HEK293 (cell line): ENCODE results near the gene MTMR8.

ENCODE experiments used
- CTCF ChIA-PET: fragments of 350-600 bp; formaldehyde crosslinking; extraction: SDS; loops from one replicate; lab custom pipeline; 2021; ENCODE audit warnings: antibody characterized with exemption; lab: Yijun Ruan, JAX
- POLR2A ChIA-PET: fragments of 300-600 bp; formaldehyde crosslinking; extraction: SDS; loops from one replicate; lab custom pipeline; 2020; ENCODE audit warnings: antibody characterized with exemption, inconsistent platforms; lab: Yijun Ruan, JAX
- H3K27ac ChIP-seq: fragments of 200-500 bp; sonication (Bioruptor generic); 2 replicates; pipeline ENCODE4 v1.5.1; 2014; ENCODE audit warnings: low read depth, low read length, control low read depth, inconsistent platforms; ENCODE audit errors: extremely low read depth
- H3K36me3 ChIP-seq, 2 experiments: fragments of 200-500 bp in 1 of 2; sonication (Bioruptor generic) in 1 of 2; 1 replicate in 1 of 2; 2 replicates in 1 of 2; pipeline ENCODE4 v1.5.1; 2014 to 2017; ENCODE audit warnings: inconsistent platforms in 2 of 2, low read length in 2 of 2; ENCODE audit not compliant: control insufficient read depth in 2 of 2, insufficient read depth in 1 of 2
- H3K4me1 ChIP-seq: fragments of 200-500 bp; sonication (Bioruptor generic); 2 replicates; pipeline ENCODE4 v1.5.1; 2014; ENCODE audit warnings: mild to moderate bottlenecking, low read length, inconsistent platforms; ENCODE audit not compliant: control insufficient read depth, insufficient read depth
- H3K4me3 ChIP-seq: 2 replicates; pipeline ENCODE4 v1.5.1; 2011; ENCODE audit warnings: low read depth, mild to moderate bottlenecking, control low read depth, low read length, moderate library complexity
- H3K9me3 ChIP-seq: fragments of 200-500 bp; sonication (Bioruptor generic); 2 replicates; pipeline ENCODE4 v1.5.1; 2014; ENCODE audit warnings: low read depth, low read length, inconsistent platforms; ENCODE audit not compliant: control insufficient read depth, insufficient read depth
- GFI1B ChIP-seq: fragments of 450-650 bp; formaldehyde crosslinking; IDR thresholded peaks from 2 replicates; pipeline ENCODE4 v1.5.1; 2016; ENCODE audit warnings: missing biosample characterization, missing genetic modification characterization
- KLF10 ChIP-seq: fragments of 450-650 bp; IDR thresholded peaks from 2 replicates; pipeline ENCODE4 v1.5.1; 2018; ENCODE audit warnings: missing biosample characterization, mild to moderate bottlenecking, missing genetic modification characterization
- ZBTB1 ChIP-seq: fragments of 450-650 bp; formaldehyde crosslinking; IDR thresholded peaks from 2 replicates; pipeline ENCODE4 v1.5.1; 2016; ENCODE audit warnings: missing biosample characterization, missing genetic modification characterization
- ZBTB17 ChIP-seq: fragments of 450-650 bp; formaldehyde crosslinking; IDR thresholded peaks from 2 replicates; pipeline ENCODE4 v1.5.1; 2016; ENCODE audit warnings: missing biosample characterization, missing genetic modification characterization
- ZIC2 ChIP-seq: fragments of 450-650 bp; formaldehyde crosslinking; IDR thresholded peaks from 2 replicates; pipeline ENCODE4 v1.5.1; 2016; ENCODE audit warnings: missing biosample characterization, missing genetic modification characterization
- ZNF114 ChIP-seq: fragments of 450-650 bp; formaldehyde crosslinking; IDR thresholded peaks from 2 replicates; pipeline ENCODE4 v1.5.0; 2017; ENCODE audit warnings: missing biosample characterization, missing genetic modification characterization
- ZNF133 ChIP-seq: fragments of 450-650 bp; formaldehyde crosslinking; IDR thresholded peaks from 2 replicates; pipeline ENCODE4 v1.5.1; 2016; ENCODE audit warnings: missing biosample characterization, missing genetic modification characterization
- ZNF169 ChIP-seq: fragments of 450-650 bp; formaldehyde crosslinking; IDR thresholded peaks from 2 replicates; pipeline ENCODE4 v1.5.1; 2016; ENCODE audit warnings: missing biosample characterization, missing genetic modification characterization
- ZNF184 ChIP-seq: fragments of 450-650 bp; IDR thresholded peaks from 2 replicates; pipeline ENCODE4 v1.5.1; 2018; ENCODE audit warnings: missing biosample characterization, mild to moderate bottlenecking, missing genetic modification characterization
- ZNF202 ChIP-seq: fragments of 450-650 bp; formaldehyde crosslinking; IDR thresholded peaks from 2 replicates; pipeline ENCODE4 v1.5.1; 2016; ENCODE audit warnings: missing biosample characterization, missing genetic modification characterization, borderline replicate concordance
- ZNF248 ChIP-seq: fragments of 450-650 bp; formaldehyde crosslinking; IDR thresholded peaks from 2 replicates; pipeline ENCODE4 v1.5.1; 2017; ENCODE audit warnings: missing biosample characterization, missing genetic modification characterization
- ZNF266 ChIP-seq: fragments of 450-650 bp; formaldehyde crosslinking; IDR thresholded peaks from 2 replicates; pipeline ENCODE4 v1.5.1; 2016; ENCODE audit warnings: missing biosample characterization, missing genetic modification characterization, low read depth
- ZNF280D ChIP-seq: fragments of 450-650 bp; formaldehyde crosslinking; IDR thresholded peaks from 2 replicates; pipeline ENCODE4 v1.5.1; 2016; ENCODE audit warnings: missing biosample characterization, missing genetic modification characterization
- ZNF416 ChIP-seq: fragments of 450-650 bp; formaldehyde crosslinking; IDR thresholded peaks from 2 replicates; pipeline ENCODE4 v1.5.1; 2016; ENCODE audit warnings: missing biosample characterization, missing genetic modification characterization
- ZNF423 ChIP-seq: fragments of 450-650 bp; formaldehyde crosslinking; IDR thresholded peaks from 2 replicates; pipeline ENCODE4 v1.5.1; 2016; ENCODE audit warnings: missing biosample characterization, missing genetic modification characterization
- ZNF501 ChIP-seq: fragments of 450-650 bp; formaldehyde crosslinking; IDR thresholded peaks from 2 replicates; pipeline ENCODE4 v1.5.1; 2016; ENCODE audit warnings: missing biosample characterization, missing genetic modification characterization
- ZNF513 ChIP-seq: fragments of 450-650 bp; IDR thresholded peaks from 2 replicates; pipeline ENCODE4 v1.5.1; 2018; ENCODE audit warnings: missing biosample characterization, missing genetic modification characterization
- ZNF514 ChIP-seq: fragments of 450-650 bp; formaldehyde crosslinking; IDR thresholded peaks from 2 replicates; pipeline ENCODE4 v1.5.1; 2016; ENCODE audit warnings: missing biosample characterization, missing genetic modification characterization
- ZNF521 ChIP-seq: fragments of 450-650 bp; formaldehyde crosslinking; IDR thresholded peaks from 2 replicates; pipeline ENCODE4 v1.5.1; 2017; ENCODE audit warnings: missing biosample characterization, mild to moderate bottlenecking, missing genetic modification characterization
- ZNF544 ChIP-seq: fragments of 450-650 bp; formaldehyde crosslinking; IDR thresholded peaks from 2 replicates; pipeline ENCODE4 v1.5.0; 2017; ENCODE audit warnings: missing biosample characterization, missing genetic modification characterization
- ZNF549 ChIP-seq: fragments of 450-650 bp; IDR thresholded peaks from 2 replicates; pipeline ENCODE4 v1.5.1; 2018; ENCODE audit warnings: missing biosample characterization, missing genetic modification characterization, mild to moderate bottlenecking, inconsistent platforms, moderate library complexity
- ZNF600 ChIP-seq: fragments of 450-650 bp; formaldehyde crosslinking; IDR thresholded peaks from 2 replicates; pipeline ENCODE4 v1.5.1; 2016; ENCODE audit warnings: missing biosample characterization, missing genetic modification characterization
- ZNF621 ChIP-seq: fragments of 450-650 bp; formaldehyde crosslinking; IDR thresholded peaks from 2 replicates; pipeline ENCODE4 v1.5.1; 2017; ENCODE audit warnings: missing biosample characterization, missing genetic modification characterization
- ZNF785 ChIP-seq: fragments of 450-650 bp; formaldehyde crosslinking; IDR thresholded peaks from 2 replicates; pipeline ENCODE4 v1.5.1; 2016; ENCODE audit warnings: missing biosample characterization, missing genetic modification characterization
- ZSCAN23 ChIP-seq: fragments of 450-650 bp; formaldehyde crosslinking; IDR thresholded peaks from 2 replicates; pipeline ENCODE4 v1.5.1; 2016; ENCODE audit warnings: missing biosample characterization, missing genetic modification characterization

MTMR8 gene

DNA sequence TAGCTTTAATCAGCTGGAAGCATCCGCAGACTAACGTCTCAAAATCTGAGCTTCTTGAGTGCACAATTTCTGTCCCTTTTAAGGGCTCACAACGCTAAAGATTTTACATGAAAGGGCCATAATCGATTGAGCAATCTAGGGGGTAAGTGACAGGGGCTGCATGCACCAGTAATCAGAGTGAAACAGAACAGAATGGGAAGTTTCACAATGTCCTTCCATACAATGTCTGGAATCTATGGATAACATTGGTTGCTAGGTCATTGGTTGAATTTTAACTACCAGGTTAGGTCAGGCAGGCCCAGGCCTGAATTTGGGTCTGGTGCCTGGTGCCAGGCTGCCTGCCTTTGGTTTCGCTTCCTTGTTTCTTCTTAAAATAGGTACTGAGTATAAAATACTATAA, 42.0 kb upstream of the MTMR8 start:
- ChIA-PET POLR2A (no interaction called here), CTCF (no interaction called here)
- H3K9me3 ChIP-seq = no peaks in the 10 kb centered on the region; the same call in none of the 2 replicates

DNA sequence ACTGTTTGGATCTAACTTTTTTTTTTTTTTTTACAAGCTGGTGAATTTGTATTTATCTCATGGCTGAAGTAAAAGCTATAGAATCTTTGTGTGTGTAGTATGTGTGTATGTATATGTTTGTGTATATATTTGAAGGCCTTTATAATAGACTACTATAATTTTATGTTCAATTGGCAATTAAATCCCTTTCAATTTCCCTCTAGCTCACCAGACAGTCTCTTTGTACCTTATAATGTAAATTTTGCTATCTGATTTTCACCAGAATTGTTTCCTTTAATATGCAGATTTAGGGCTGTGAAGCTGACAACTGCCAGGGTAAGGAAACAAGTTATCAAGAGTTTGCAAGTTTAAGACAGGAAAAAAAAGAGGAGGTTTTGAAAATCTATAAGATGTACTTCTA, 33.1 kb upstream of the MTMR8 start:
- no peak overlapping the region for H3K27ac ChIP-seq
- POLR2A ChIA-PET = no interaction called here
- H3K9me3 ChIP-seq = no peaks in the 10 kb centered on the region; the same call in 1 of the 2 replicates
- H3K4me3 ChIP-seq = no peak overlapping the region
- no peaks in the 10 kb centered on the region for H3K4me1 ChIP-seq
- CTCF ChIA-PET = interaction anchor here (0.7 kb wide), 1 partner anchor 631 kb away, joined by 3 read pairs; no protein-coding TSS in a partner anchor
- TF ChIP-seq ZNF513 (tag by site-specific recombination) (no peak), ZNF785 (no peak), ZNF184 (tag by site-specific recombination) (no peak), ZNF423 (tag by site-specific recombination) (no peak), ZNF280D (tag by site-specific recombination) (no peak), ZNF549 (no peak), ZNF600 (tag by site-specific recombination) (no peak), ZNF544 (no peak), GFI1B (tag by site-specific recombination) (no peak), ZNF521 (tag by site-specific recombination) (no peak), ZNF501 (tag by site-specific recombination) (no peak), ZNF266 (tag by site-specific recombination) (no peak), ZNF416 (no peak)
- no peaks in the 10 kb centered on the region for H3K36me3 ChIP-seq

More for the DNA sequence above, 42.0 kb upstream of the MTMR8 start:
- no peaks in the 10 kb centered on the region for H3K36me3 ChIP-seq
- H3K4me3 ChIP-seq = no peak overlapping the region
- H3K27ac ChIP-seq = no peak overlapping the region
- no peaks in the 10 kb centered on the region for H3K4me1 ChIP-seq
- TF ChIP-seq ZSCAN23 = no peak
- TF ChIP-seq ZNF114 (tag by site-specific recombination) = no peak
- no peak for TF ChIP-seq ZNF514 (tag by site-specific recombination)
- TF ChIP-seq ZIC2 = no peak
- TF ChIP-seq ZNF169 (tag by site-specific recombination) = no peak
- TF ChIP-seq ZNF133 = no peak
- TF ChIP-seq ZNF248 (tag by site-specific recombination) = no peak
- no peak for TF ChIP-seq KLF10 (tag by site-specific recombination)
- TF ChIP-seq ZNF621 (tag by site-specific recombination) = no peak
- no peak for TF ChIP-seq ZNF184 (tag by site-specific recombination)
- no peak for TF ChIP-seq ZBTB1 (tag by site-specific recombination)
- no peak for TF ChIP-seq ZNF202 (tag by site-specific recombination)
- no peak for TF ChIP-seq ZBTB17 (tag by site-specific recombination)
